KMS-11 (cell line): ENCODE measurements around the gene TRIM62.

Experiments
- H2AFZ ChIP-seq: fragments of 200-600 bp; sonication (generic); 2 replicates; pipeline ENCODE4 v1.6.1; 2016; ENCODE audit warnings: antibody characterized with exemption, mixed run types, low read depth
- H3K27ac ChIP-seq: fragments of 200-600 bp; sonication (generic); 2 replicates; pipeline ENCODE4 v1.6.1; 2016; ENCODE audit warnings: mild to moderate bottlenecking, mixed run types
- H3K27me3 ChIP-seq: fragments of 200-600 bp; sonication (generic); 2 replicates; pipeline ENCODE4 v1.6.1; 2017; ENCODE audit warnings: mild to moderate bottlenecking, low read depth, mixed run types, moderate library complexity; ENCODE audit not compliant: insufficient read depth
- H3K36me3 ChIP-seq: fragments of 200-600 bp; sonication (generic); 2 replicates; pipeline ENCODE4 v1.6.1; 2017; ENCODE audit warnings: mild to moderate bottlenecking, mixed run types; ENCODE audit not compliant: insufficient read depth
- H3K4me1 ChIP-seq: fragments of 200-600 bp; sonication (generic); 2 replicates; pipeline ENCODE4 v1.6.1; 2016; ENCODE audit warnings: mild to moderate bottlenecking, low read depth, mixed run types; ENCODE audit not compliant: poor library complexity, severe bottlenecking
- H3K4me2 ChIP-seq: fragments of 200-600 bp; sonication (generic); 2 replicates; pipeline ENCODE4 v1.7.0; 2016; ENCODE audit warnings: mild to moderate bottlenecking, mixed run types
- H3K4me3 ChIP-seq: fragments of 200-600 bp; sonication (generic); IDR thresholded peaks from 2 replicates; pipeline ENCODE4 v1.6.1; 2017; ENCODE audit warnings: low read depth, low read length, mixed read lengths; ENCODE audit not compliant: insufficient read depth
- H3K79me2 ChIP-seq: fragments of 200-600 bp; sonication (generic); 2 replicates; pipeline ENCODE4 v1.6.1; 2016; ENCODE audit warnings: low read depth, mixed run types; ENCODE audit not compliant: insufficient read depth
- H3K9ac ChIP-seq: fragments of 200-600 bp; sonication (generic); 2 replicates; pipeline ENCODE4 v1.6.1; 2016; ENCODE audit warnings: mild to moderate bottlenecking, mixed run types
- H4K20me1 ChIP-seq: fragments of 200-600 bp; sonication (generic); 2 replicates; pipeline ENCODE4 v1.6.1; 2016; ENCODE audit warnings: mild to moderate bottlenecking, mixed run types; ENCODE audit not compliant: insufficient read depth
- CTCF ChIP-seq: fragments of 200-600 bp; sonication (generic); conservative IDR thresholded peaks from 2 replicates; pipeline ENCODE4 v1.6.1; 2017; ENCODE audit warnings: low read depth, mild to moderate bottlenecking, antibody characterized with exemption, low read length, moderate library complexity, mixed read lengths

The TRIM62 gene

GRCh38 chr1:33171977-33172813 is 9.6 kb downstream of the TRIM62 start:
- Histone ChIP-seq H3K4me2 (no peak overlapping the region), H3K27ac (no peak overlapping the region), H2AFZ (no peak overlapping the region), H4K20me1 (no peaks in the 10 kb centered on the region), H3K4me1 (no peaks in the 10 kb centered on the region), H3K4me3 (no peak overlapping the region), H3K27me3 (no peaks in the 10 kb centered on the region), H3K36me3 (no peaks in the 10 kb centered on the region), H3K9ac (no peak overlapping the region), H3K79me2 (no peaks in the 10 kb centered on the region)
- no peak for TF ChIP-seq CTCF

- H4K20me1 ChIP-seq: no peaks in the 10 kb centered on the region
- H3K4me1 ChIP-seq: no peaks in the 10 kb centered on the region
- H3K4me3 ChIP-seq: no peak overlapping the region
- H3K9ac ChIP-seq: no peak overlapping the region
- no peak overlapping the region for H2AFZ ChIP-seq
- no peaks in the 10 kb centered on the region for H3K79me2 ChIP-seq
- no peaks in the 10 kb centered on the region for H3K36me3 ChIP-seq
- H3K4me2 ChIP-seq: no peak overlapping the region
- H3K27me3 ChIP-seq: no peaks in the 10 kb centered on the region
- no peak for TF ChIP-seq CTCF
- H3K27ac ChIP-seq: no peak overlapping the region
Observed at GRCh38 chr1:33170351-33171274, 11.2 kb downstream of the TRIM62 start.

- Histone ChIP-seq H3K4me2 (no peak overlapping the region), H4K20me1 (no peaks in the 10 kb centered on the region), H3K27me3 (no peaks in the 10 kb centered on the region), H3K4me1 (no peaks in the 10 kb centered on the region), H3K9ac (no peak overlapping the region), H3K27ac (no peak overlapping the region), H3K36me3 (no peaks in the 10 kb centered on the region), H3K4me3 (no peak overlapping the region), H2AFZ (no peak overlapping the region), H3K79me2 (no peaks in the 10 kb centered on the region)
- TF ChIP-seq CTCF: no peak
Observed at GRCh38 chr1:33169290-33170055, 12.4 kb downstream of the TRIM62 start.

- H3K4me3 ChIP-seq: no peak overlapping the region
- H2AFZ ChIP-seq: no peak overlapping the region
- no peaks in the 10 kb centered on the region for H3K36me3 ChIP-seq
- H3K4me2 ChIP-seq: no peak overlapping the region
- no peak overlapping the region for H3K27ac ChIP-seq
- H4K20me1 ChIP-seq: no peaks in the 10 kb centered on the region
- no peaks in the 10 kb centered on the region for H3K4me1 ChIP-seq
- TF ChIP-seq CTCF: no peak
- H3K27me3 ChIP-seq: no peaks in the 10 kb centered on the region
- no peaks in the 10 kb centered on the region for H3K79me2 ChIP-seq
- H3K9ac ChIP-seq: no peak overlapping the region
Observed at GRCh38 chr1:33168556-33169289, 13.1 kb downstream of the TRIM62 start.
